Mesothelial cell of epicardium (in vitro differentiated cells): ENCODE data around the gene CCDC150. TPM values are rescaled to one million over a fixed set of nuclear protein-coding genes. Genes with fewer than 3 reads are reported as not detected.

Source experiments
- DNase-seq, 2 experiments: peaks; one replicate each; pipeline ENCODE4 v3.0.0; 2021; ENCODE audit warnings: low spot score in 2 of 2; ENCODE audit not compliant: unreplicated experiment in 2 of 2
- H3K27ac Mint-ChIP-seq: 2 replicates; pipeline ENCODE4 v1.8.0; 2021; ENCODE audit warnings: mixed read lengths
- H3K27me3 Mint-ChIP-seq: 2 replicates; pipeline ENCODE4 v1.8.0; 2021; ENCODE audit warnings: low read depth, mixed read lengths
- H3K36me3 Mint-ChIP-seq: 2 replicates; pipeline ENCODE4 v1.8.0; 2021; ENCODE audit warnings: mixed read lengths
- H3K4me1 Mint-ChIP-seq: 2 replicates; pipeline ENCODE4 v1.8.0; 2021; ENCODE audit warnings: mixed read lengths
- H3K4me3 Mint-ChIP-seq: 2 replicates; pipeline ENCODE4 v1.8.0; 2021; ENCODE audit warnings: mild to moderate bottlenecking, moderate library complexity, mixed read lengths
- H3K9me3 Mint-ChIP-seq: 2 replicates; pipeline ENCODE4 v1.8.0; 2021; ENCODE audit warnings: mixed read lengths
- CTCF ChIP-seq: fragments of 200-600 bp; sonication (generic); IDR thresholded peaks from one replicate; pipeline ENCODE4 v1.5.0; 2021; ENCODE audit warnings: antibody characterized with exemption; ENCODE audit not compliant: unreplicated experiment
- total RNA-seq: library from RNA; stranded (reverse); gene quantifications from 3 replicates; pipeline ENCODE4 v1.2.1, GENCODE V29; 2021

The CCDC150 gene
- 16.6 to 18.0 TPM (median 16.8 TPM) in 3 replicates for total RNA-seq

GRCh38 chr2:196639180-196640030 is at the start of gene CCDC150:
CCDC150 (plus strand) TSS chr2:196639715; CDS start chr2:196639767, 52 bp downstream.
- Mint-ChIP-seq H3K9me3 (peaks cover 6% of the 10 kb centered on the region), H3K27me3 (no peaks in the 10 kb centered on the region), H3K36me3 (no peaks in the 10 kb centered on the region), H3K4me3 (peak within 1 kb of the TSS; percentile 92), H3K27ac (peak within 1 kb of the TSS; percentile 94), H3K4me1 (peaks cover 13% of the 10 kb centered on the region)
- DNase-seq: peak; percentile 88 to 95
- TF ChIP-seq CTCF: no peak

DNA sequence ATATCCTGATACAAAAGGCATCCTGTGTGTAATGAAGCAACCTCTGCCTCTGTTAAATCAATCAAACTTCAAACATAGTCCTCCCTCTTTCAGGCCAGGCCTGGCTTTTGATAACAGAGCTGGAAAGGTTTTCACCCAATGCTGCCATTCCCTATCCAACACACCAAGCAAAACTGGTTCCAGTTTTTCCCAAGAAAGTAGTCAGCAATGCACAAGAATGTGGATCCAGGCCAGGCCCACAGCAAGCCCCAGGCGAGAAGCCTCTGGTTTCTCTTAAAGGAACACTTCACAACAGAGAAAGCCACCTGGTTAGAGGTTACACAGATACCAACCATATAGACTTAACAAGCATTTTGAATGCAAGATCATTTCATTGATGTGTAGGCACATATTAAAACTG is 49.2 kb upstream of the CCDC150 start:
- H3K36me3 Mint-ChIP-seq: no peaks in the 10 kb centered on the region
- DNase-seq: no peak
- TF ChIP-seq CTCF: no peak
- no peaks in the 10 kb centered on the region for H3K9me3 Mint-ChIP-seq
- no peak overlapping the region for H3K4me3 Mint-ChIP-seq
- H3K27me3 Mint-ChIP-seq: peaks cover 5% of the 10 kb centered on the region
- H3K27ac Mint-ChIP-seq: peak overlapping the region; percentile 89
- peaks cover 48% of the 10 kb centered on the region for H3K4me1 Mint-ChIP-seq

DNA sequence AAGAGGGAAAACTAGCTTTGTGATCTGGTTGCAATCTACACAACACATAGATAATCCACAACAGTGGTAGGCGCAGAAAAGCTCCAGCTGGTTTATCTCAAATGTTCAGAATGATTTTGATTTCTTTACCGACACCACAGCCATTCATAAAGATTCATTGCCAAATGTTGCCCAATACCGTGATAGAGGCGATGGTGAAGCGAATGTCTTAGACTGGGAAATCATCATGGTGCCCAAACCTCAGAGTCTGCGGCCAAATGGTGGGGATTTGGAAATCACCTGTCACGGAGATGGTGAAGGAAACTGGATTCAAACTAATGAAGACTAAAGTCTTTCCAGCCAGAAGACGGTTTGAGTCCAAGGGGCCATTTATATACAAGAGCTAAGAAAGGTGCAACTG is 48.5 kb upstream of the CCDC150 start:
- no peak for TF ChIP-seq CTCF
- Mint-ChIP-seq H3K27me3 (peaks cover 11% of the 10 kb centered on the region), H3K4me1 (peaks cover 45% of the 10 kb centered on the region), H3K36me3 (no peaks in the 10 kb centered on the region), H3K27ac (peak overlapping the region; percentile 89), H3K9me3 (no peaks in the 10 kb centered on the region), H3K4me3 (peak overlapping the region; percentile 45)
- no peak for DNase-seq

DNA sequence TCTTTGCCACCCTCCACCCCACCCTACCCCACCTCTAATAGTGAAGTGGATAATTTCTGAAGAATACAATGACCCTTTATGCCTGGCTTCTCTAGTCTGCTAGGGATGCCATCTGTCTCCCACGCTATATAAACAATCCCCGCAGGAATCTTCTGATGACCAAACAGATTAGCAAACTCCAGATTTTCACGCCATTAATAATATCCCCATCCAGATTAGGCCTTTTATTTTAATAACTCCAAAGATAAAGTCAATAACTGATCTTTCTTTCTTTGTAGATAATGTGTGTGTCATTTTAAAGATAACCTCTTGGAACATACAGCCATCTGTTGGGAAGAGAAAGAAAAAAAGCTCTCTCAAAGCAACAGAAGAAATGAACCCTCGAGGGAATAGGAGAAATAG is 47.9 kb upstream of the CCDC150 start:
- no peak for DNase-seq
- H3K27me3 Mint-ChIP-seq: peaks cover 15% of the 10 kb centered on the region
- H3K4me3 Mint-ChIP-seq: peak overlapping the region; percentile 93
- peak overlapping the region; percentile 95 for H3K27ac Mint-ChIP-seq
- TF ChIP-seq CTCF: no peak
- peaks cover 39% of the 10 kb centered on the region for H3K4me1 Mint-ChIP-seq
- H3K9me3 Mint-ChIP-seq: no peaks in the 10 kb centered on the region
- H3K36me3 Mint-ChIP-seq: no peaks in the 10 kb centered on the region

- H3K36me3 Mint-ChIP-seq: no peaks in the 10 kb centered on the region
- no peaks in the 10 kb centered on the region for H3K9me3 Mint-ChIP-seq
- peak; percentile 20 to 68 for DNase-seq
- H3K27ac Mint-ChIP-seq: peak overlapping the region; percentile 95
- no peak for TF ChIP-seq CTCF
- H3K4me3 Mint-ChIP-seq: peak overlapping the region; percentile 93
- peaks cover 16% of the 10 kb centered on the region for H3K27me3 Mint-ChIP-seq
- H3K4me1 Mint-ChIP-seq: peaks cover 36% of the 10 kb centered on the region
Measured at GRCh38 chr2:196592331-196592910, 47.1 kb upstream of the CCDC150 start.
